ENCODE measurements around the gene SIVA1.

DNA sequence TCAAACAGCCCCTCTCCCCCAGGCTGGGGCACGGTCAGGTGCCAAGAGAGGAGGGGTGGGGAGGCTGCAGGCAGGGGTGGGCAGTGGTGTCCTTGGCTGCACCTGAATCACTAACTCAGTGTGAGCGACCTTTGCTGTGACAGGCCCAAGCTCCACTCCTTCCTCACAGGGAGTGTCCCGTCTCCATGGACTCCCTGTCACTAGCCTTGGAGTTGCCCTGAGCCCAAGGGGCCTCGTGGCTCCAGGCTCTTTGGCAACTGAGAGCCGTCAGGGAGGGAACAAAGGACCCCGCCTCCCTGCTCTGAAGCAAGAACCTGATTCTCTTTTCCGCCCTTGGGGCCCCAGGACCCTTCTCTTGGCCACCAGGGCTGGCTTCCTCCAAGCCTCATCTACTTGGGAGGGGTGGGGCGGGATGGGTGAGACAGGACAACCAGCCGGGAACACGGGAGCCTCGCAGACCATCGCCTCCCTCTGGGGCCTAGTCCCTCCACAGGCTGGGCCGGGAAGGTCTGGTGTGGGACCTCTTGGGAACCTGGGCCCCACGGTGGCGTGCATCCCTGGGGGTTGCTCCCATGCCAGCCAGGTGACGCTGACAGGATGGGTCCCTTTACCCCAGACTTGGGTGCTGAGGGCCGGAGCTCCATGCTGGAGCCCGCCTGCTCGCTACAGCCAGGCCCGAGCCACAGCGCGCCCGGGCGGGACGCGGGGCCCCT lies 29.9 kb upstream of the SIVA1 start:
- TF ChIP-seq SP1 (CRISPR knock-in tag; IDR thresholded peaks at IDR 0.05), result no peak
- TF ChIP-seq, protein P1, sequence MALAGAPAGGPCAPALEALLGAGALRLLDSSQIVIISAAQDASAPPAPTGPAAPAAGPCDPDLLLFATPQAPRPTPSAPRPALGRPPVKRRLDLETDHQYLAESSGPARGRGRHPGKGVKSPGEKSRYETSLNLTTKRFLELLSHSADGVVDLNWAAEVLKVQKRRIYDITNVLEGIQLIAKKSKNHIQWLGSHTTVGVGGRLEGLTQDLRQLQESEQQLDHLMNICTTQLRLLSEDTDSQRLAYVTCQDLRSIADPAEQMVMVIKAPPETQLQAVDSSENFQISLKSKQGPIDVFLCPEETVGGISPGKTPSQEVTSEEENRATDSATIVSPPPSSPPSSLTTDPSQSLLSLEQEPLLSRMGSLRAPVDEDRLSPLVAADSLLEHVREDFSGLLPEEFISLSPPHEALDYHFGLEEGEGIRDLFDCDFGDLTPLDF (CRISPR knock-in tag; IDR thresholded peaks at IDR 0.05), result no peak
- TF ChIP-seq, protein P2, sequence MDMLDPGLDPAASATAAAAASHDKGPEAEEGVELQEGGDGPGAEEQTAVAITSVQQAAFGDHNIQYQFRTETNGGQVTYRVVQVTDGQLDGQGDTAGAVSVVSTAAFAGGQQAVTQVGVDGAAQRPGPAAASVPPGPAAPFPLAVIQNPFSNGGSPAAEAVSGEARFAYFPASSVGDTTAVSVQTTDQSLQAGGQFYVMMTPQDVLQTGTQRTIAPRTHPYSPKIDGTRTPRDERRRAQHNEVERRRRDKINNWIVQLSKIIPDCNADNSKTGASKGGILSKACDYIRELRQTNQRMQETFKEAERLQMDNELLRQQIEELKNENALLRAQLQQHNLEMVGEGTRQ (CRISPR knock-in tag; IDR thresholded peaks at IDR 0.05), result no peak
- no peak for TF ChIP-seq NFYB (IDR thresholded peaks at IDR 0.05; ENCODE audit: extremely low read depth, insufficient read length)
- TF ChIP-seq, protein P3, sequence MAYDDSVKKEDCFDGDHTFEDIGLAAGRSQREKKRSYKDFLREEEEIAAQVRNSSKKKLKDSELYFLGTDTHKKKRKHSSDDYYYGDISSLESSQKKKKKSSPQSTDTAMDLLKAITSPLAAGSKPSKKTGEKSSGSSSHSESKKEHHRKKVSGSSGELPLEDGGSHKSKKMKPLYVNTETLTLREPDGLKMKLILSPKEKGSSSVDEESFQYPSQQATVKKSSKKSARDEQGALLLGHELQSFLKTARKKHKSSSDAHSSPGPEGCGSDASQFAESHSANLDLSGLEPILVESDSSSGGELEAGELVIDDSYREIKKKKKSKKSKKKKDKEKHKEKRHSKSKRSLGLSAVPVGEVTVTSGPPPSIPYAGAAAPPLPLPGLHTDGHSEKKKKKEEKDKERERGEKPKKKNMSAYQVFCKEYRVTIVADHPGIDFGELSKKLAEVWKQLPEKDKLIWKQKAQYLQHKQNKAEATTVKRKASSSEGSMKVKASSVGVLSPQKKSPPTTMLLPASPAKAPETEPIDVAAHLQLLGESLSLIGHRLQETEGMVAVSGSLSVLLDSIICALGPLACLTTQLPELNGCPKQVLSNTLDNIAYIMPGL (CRISPR knock-in tag; IDR thresholded peaks at IDR 0.05), result no peak
- TF ChIP-seq BCOR (IDR thresholded peaks at IDR 0.05), result no peak
- TF ChIP-seq CBX5 (IDR thresholded peaks at IDR 0.05; ENCODE audit: borderline replicate concordance, low read depth), result no peak

All from K562 (cell line).